ENCODE results near the gene MAML1. TPM values are rescaled to one million over a fixed set of nuclear protein-coding genes. Genes with fewer than 3 reads are reported as not detected.
"Not testable (repeated sequence)": the region's sequence is repeated elsewhere in the genome, so short reads cannot be mapped to it uniquely, and the experiment has no call there.

Gene MAML1
- total and polyA plus RNA-seq, 2 experiments from 2014 or later: 14.4 to 35.8 TPM

GRCh38 chr5:179788193-179788854 is 55.7 kb downstream of the MAML1 start:
- H3K27me3 ChIP-seq: no peaks in the 10 kb centered on the region
- no peaks in the 10 kb centered on the region for H3K36me3 ChIP-seq
- TF ChIP-seq CTCF (IDR thresholded peaks at IDR 0.05; ENCODE audit: low read depth, low read length): no peak
- no peaks in the 10 kb centered on the region for H3K4me1 ChIP-seq (ENCODE audit: low read depth)
- H3K27ac ChIP-seq: no peak overlapping the region
- DNase-seq (ENCODE audit: low read depth in 1 of 2, low spot score in 1 of 2): no peak
- no peaks in the 10 kb centered on the region for H3K9me3 ChIP-seq (ENCODE audit: low read depth)
- H3K4me3 ChIP-seq: no peak overlapping the region

GRCh38 chr5:179789278-179789677 is 56.7 kb downstream of the MAML1 start:
- H3K4me1 ChIP-seq (ENCODE audit: low read depth); H3K4me3 ChIP-seq; DNase-seq (ENCODE audit: low read depth in 1 of 2, low spot score in 1 of 2); H3K36me3 ChIP-seq; H3K27ac ChIP-seq; H3K27me3 ChIP-seq; H3K9me3 ChIP-seq (ENCODE audit: low read depth): not testable (repeated sequence)

GRCh38 chr5:179791881-179792611 is 59.4 kb downstream of the MAML1 start:
- DNase-seq (ENCODE audit: low read depth in 1 of 2, low spot score in 1 of 2): no peak
- Histone ChIP-seq H3K27ac (no peak overlapping the region), H3K4me3 (no peak overlapping the region), H3K27me3 (no peaks in the 10 kb centered on the region), H3K36me3 (no peaks in the 10 kb centered on the region), H3K9me3 (ENCODE audit: low read depth) (no peaks in the 10 kb centered on the region), H3K4me1 (ENCODE audit: low read depth) (no peaks in the 10 kb centered on the region)
- TF ChIP-seq CTCF (IDR thresholded peaks at IDR 0.05; ENCODE audit: low read depth, low read length): no peak

GRCh38 chr5:179792612-179793467 is 60.2 kb downstream of the MAML1 start:
- Histone ChIP-seq H3K36me3 (no peaks in the 10 kb centered on the region), H3K4me3 (no peak overlapping the region), H3K27me3 (no peaks in the 10 kb centered on the region), H3K4me1 (ENCODE audit: low read depth) (no peaks in the 10 kb centered on the region), H3K9me3 (ENCODE audit: low read depth) (no peaks in the 10 kb centered on the region), H3K27ac (no peak overlapping the region)
- DNase-seq (ENCODE audit: low read depth in 1 of 2, low spot score in 1 of 2): no peak
- no peak for TF ChIP-seq CTCF (IDR thresholded peaks at IDR 0.05; ENCODE audit: low read depth, low read length)

GRCh38 chr5:179793468-179794139 is 61.0 kb downstream of the MAML1 start, which contains the start of gene LTC4S:
Gene LTC4S, plus strand, starts transcription at chr5:179793986. Its CDS starts 95 bp downstream, at chr5:179794081.
- H3K4me3 ChIP-seq: no peak within 1 kb of the TSS
- no peaks in the 10 kb centered on the region for H3K4me1 ChIP-seq (ENCODE audit: low read depth)
- DNase-seq (ENCODE audit: low read depth in 1 of 2, low spot score in 1 of 2): peak in 1 of 2 donors; percentile 92
- H3K27ac ChIP-seq: no peak within 1 kb of the TSS
- no peaks in the 10 kb centered on the region for H3K9me3 ChIP-seq (ENCODE audit: low read depth)
- H3K36me3 ChIP-seq: no peaks in the 10 kb centered on the region
- no peak for TF ChIP-seq CTCF (IDR thresholded peaks at IDR 0.05; ENCODE audit: low read depth, low read length)
- no peaks in the 10 kb centered on the region for H3K27me3 ChIP-seq
